Measurements from ENCODE around the gene WNT2. TPM values are rescaled to one million over a fixed set of nuclear protein-coding genes. Genes with fewer than 3 reads are reported as not detected.

The WNT2 gene
- total RNA-seq, 1 donor from 2014 or later: not detected

DNA sequence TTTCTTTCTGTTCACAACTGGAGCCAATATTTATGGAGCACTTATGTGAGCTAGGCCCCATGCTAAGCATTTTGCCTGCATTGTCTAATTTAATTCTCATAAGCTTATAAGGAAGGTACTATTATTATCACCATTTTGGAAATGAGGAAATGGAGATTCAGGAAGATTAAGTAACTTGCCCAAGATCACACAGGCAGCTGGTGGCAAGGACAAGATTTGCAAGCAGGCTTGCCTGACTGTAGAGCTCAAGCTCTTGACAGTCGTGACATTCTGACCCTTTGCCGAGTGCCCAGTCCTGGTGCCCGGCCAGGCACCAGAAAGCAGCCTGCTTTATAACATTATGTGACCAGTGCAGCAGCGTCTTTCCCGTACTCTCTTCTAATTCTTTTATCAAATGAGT is 38.2 kb downstream of the WNT2 start:
- Mint-ChIP-seq H3K4me1 (peaks cover 8% of the 10 kb centered on the region), H3K27me3 (ENCODE audit: low read depth) (no peaks in the 10 kb centered on the region), H3K27ac (ENCODE audit: unreplicated experiment) (no peak overlapping the region)

DNA sequence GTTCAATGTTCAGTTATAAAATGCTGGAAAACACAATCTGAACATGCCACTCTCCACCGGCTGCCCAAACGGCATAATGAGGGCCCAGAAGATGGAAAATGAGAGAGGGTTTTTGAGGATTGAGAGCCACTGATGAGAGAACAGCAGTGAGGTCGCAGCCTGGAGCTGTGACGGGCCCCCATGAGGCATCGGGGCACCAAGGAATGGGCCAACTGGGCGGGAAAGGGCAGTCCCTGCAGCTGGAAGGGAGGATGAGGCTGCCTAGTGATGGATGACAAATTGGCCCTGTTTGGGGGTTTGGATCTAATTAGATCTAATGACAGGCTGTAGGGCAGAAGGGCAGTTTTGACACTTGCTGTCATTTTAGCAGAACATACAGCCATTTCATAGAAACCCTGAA is 39.1 kb downstream of the WNT2 start:
- DNase-seq (ENCODE audit: low read depth, low spot score): no peak
- Mint-ChIP-seq H3K36me3 (ENCODE audit: low read depth) (no peaks in the 10 kb centered on the region), H3K27me3 (ENCODE audit: low read depth) (no peaks in the 10 kb centered on the region), H3K27ac (ENCODE audit: unreplicated experiment) (no peak overlapping the region), H3K4me1 (peaks cover 9% of the 10 kb centered on the region), H3K9me3 (peaks cover 5% of the 10 kb centered on the region), H3K4me3 (no peak overlapping the region)
- TF ChIP-seq, protein P1, sequence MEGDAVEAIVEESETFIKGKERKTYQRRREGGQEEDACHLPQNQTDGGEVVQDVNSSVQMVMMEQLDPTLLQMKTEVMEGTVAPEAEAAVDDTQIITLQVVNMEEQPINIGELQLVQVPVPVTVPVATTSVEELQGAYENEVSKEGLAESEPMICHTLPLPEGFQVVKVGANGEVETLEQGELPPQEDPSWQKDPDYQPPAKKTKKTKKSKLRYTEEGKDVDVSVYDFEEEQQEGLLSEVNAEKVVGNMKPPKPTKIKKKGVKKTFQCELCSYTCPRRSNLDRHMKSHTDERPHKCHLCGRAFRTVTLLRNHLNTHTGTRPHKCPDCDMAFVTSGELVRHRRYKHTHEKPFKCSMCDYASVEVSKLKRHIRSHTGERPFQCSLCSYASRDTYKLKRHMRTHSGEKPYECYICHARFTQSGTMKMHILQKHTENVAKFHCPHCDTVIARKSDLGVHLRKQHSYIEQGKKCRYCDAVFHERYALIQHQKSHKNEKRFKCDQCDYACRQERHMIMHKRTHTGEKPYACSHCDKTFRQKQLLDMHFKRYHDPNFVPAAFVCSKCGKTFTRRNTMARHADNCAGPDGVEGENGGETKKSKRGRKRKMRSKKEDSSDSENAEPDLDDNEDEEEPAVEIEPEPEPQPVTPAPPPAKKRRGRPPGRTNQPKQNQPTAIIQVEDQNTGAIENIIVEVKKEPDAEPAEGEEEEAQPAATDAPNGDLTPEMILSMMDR (conservative IDR thresholded peaks at IDR 0.05): no peak

More for the DNA sequence above, 38.2 kb downstream of the WNT2 start:
- TF ChIP-seq, protein P1 (conservative IDR thresholded peaks at IDR 0.05): no peak
- peaks cover 5% of the 10 kb centered on the region for H3K9me3 Mint-ChIP-seq
- no peak for DNase-seq (ENCODE audit: low read depth, low spot score)
- no peaks in the 10 kb centered on the region for H3K36me3 Mint-ChIP-seq (ENCODE audit: low read depth)
- H3K4me3 Mint-ChIP-seq: no peak overlapping the region

DNA sequence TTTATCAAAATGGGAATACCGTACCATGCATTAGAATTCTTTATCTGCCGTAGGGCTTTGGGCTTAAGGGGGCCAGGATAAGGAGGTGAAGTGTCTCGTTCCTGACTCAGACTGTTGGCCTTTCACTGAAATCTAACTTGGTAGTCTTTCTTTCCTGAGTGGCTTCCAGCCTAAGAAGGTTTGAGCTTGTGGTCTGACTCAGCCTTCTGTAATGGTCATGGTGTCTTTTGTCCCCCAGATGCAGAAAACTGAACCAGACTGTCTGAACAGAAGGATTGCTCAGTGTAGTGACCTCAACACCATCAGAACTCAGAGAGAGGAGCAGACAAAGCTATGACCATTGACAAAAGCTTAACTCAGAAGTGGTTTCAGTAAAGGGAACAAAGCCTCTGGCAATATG is 39.5 kb downstream of the WNT2 start:
- no peaks in the 10 kb centered on the region for H3K27me3 Mint-ChIP-seq (ENCODE audit: low read depth)

DNA sequence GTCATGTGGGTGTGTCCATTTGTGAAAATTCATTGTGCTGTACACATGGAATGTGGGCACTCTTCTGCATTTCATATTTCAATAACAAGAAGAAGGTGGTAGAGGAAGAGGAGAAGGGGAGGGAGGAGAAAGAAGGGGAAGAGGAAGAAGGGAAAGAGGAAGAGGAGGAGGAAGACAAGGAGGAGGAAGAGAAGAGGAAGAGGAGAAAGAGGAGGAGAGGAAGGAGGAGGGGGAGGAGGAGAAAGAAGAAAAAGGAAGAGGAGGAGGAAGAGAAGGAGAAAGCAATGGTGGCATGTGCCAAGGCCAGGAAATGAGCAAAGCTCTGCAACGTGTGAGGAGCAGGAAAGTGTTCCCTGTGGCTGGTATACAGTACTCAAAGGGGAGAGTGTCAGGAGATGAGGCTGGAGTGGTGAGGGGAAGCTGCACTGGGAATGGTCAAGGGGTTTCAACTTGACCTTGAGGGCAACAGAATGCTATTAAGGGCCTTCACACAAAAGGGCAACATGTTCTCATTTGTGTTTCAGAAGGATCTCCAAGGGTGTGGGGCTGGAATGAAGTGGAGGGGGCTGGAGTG is 40.5 kb downstream of the WNT2 start:
- Mint-ChIP-seq H3K27ac (ENCODE audit: unreplicated experiment) (no peak overlapping the region), H3K27me3 (ENCODE audit: low read depth) (no peaks in the 10 kb centered on the region), H3K4me1 (peaks cover 9% of the 10 kb centered on the region), H3K9me3 (peaks cover 5% of the 10 kb centered on the region), H3K36me3 (ENCODE audit: low read depth) (no peaks in the 10 kb centered on the region), H3K4me3 (no peak overlapping the region)
- TF ChIP-seq, protein P1 (conservative IDR thresholded peaks at IDR 0.05): no peak
- DNase-seq (ENCODE audit: low read depth, low spot score): no peak

More for the DNA sequence above, 39.5 kb downstream of the WNT2 start:
- Mint-ChIP-seq H3K9me3 (peaks cover 5% of the 10 kb centered on the region), H3K4me1 (peaks cover 9% of the 10 kb centered on the region), H3K36me3 (ENCODE audit: low read depth) (no peaks in the 10 kb centered on the region), H3K27ac (ENCODE audit: unreplicated experiment) (no peak overlapping the region), H3K4me3 (no peak overlapping the region)
- no peak for DNase-seq (ENCODE audit: low read depth, low spot score)
- TF ChIP-seq, protein P1 (conservative IDR thresholded peaks at IDR 0.05): no peak

DNA sequence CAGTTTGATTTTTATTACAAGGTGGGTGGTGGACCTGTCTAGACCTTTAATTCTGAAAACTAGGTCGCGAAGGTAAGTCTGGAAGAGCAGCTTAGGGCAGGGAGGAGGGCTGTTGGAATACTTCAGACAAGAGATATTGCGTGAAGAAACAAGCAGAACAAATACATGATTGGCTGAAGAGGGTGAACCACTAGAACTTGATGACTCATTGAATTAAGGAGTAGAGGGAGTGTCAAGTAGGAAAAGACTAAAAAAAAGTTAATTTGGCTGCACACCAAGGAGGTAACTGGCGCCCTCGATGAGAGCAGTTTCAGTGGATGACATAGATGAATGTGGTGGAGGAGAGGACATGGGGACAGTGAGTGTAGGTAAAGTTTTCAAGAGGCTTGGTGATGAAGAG is 41.3 kb downstream of the WNT2 start:
- no peak overlapping the region for H3K27ac Mint-ChIP-seq (ENCODE audit: unreplicated experiment)
- H3K27me3 Mint-ChIP-seq (ENCODE audit: low read depth): no peaks in the 10 kb centered on the region
- peaks cover 5% of the 10 kb centered on the region for H3K9me3 Mint-ChIP-seq
- no peak for DNase-seq (ENCODE audit: low read depth, low spot score)
- TF ChIP-seq, protein P1 (conservative IDR thresholded peaks at IDR 0.05): no peak
- peaks cover 9% of the 10 kb centered on the region for H3K4me1 Mint-ChIP-seq
- no peaks in the 10 kb centered on the region for H3K36me3 Mint-ChIP-seq (ENCODE audit: low read depth)
- no peak overlapping the region for H3K4me3 Mint-ChIP-seq
